Measurements from ENCODE around the gene TMCO6.
"Not testable (repeated sequence)": the region's sequence is repeated elsewhere in the genome, so short reads cannot be mapped to it uniquely, and the experiment has no call there.

The TMCO6 gene

GRCh38 chr5:140630292-140631035, 8.8 kb upstream of the TMCO6 start:
- DNase-seq (ENCODE audit: low read depth in 2 of 2), result no peak

DNA sequence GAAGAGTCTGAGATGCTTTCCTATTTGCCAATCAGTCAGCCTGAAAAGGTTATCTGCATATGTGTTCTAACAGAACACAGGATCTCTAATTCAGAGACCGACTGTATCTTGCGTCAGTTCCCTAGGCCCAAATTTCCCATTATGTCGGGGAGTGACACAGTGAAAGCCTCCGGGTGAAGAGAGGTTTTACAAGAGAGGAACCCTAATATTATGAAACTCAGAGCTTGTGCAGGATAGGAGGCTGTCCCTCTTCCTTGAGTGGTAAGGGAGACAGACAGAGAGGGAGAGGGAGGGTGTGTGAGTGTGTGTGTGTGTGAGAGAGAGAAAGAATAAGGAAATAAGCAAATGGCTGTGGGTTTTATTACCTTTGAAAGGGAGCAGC, 8.2 kb upstream of the TMCO6 start:
- DNase-seq (ENCODE audit: low read depth in 2 of 2), result no peak

- no peak for DNase-seq (ENCODE audit: low read depth in 2 of 2)
These were observed 7.4 kb upstream of the TMCO6 start for GRCh38 chr5:140631831-140632365.

- peak in 1 of 2 donors; percentile 23 for DNase-seq (ENCODE audit: low read depth in 2 of 2)
These were observed 6.8 kb upstream of the TMCO6 start for GRCh38 chr5:140632366-140633020.

GRCh38 chr5:140633021-140633471, 6.2 kb upstream of the TMCO6 start, which contains the start of gene CD14:
Gene CD14 (minus strand): TSS chr5:140633175. CDS start chr5:140633071, 104 bp downstream.
- DNase-seq (ENCODE audit: low read depth in 2 of 2), result no peak

GRCh38 chr5:140633501-140633900, 5.8 kb upstream of the TMCO6 start:
- DNase-seq (ENCODE audit: low read depth in 2 of 2), result no peak

DNA sequence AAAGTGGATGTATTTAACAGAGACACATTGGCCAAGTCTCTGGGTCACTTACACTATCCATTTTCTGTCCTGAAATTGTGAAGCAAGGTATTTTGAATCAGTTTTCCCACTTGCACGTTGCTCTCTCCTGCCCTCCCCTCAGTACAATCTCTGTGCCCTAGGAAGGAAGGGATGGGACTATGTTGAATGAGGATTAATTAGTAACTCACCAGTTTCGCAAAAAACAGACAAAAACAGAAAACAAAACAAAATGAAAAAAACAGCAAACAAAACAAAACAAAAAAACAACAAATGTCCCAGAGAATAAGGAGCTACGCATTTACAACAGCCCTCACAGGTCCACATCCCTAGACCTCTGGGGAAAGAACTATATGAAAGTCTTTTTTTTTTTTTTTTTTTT, 5.1 kb upstream of the TMCO6 start:
- no peak for DNase-seq (ENCODE audit: low read depth in 2 of 2)

DNA sequence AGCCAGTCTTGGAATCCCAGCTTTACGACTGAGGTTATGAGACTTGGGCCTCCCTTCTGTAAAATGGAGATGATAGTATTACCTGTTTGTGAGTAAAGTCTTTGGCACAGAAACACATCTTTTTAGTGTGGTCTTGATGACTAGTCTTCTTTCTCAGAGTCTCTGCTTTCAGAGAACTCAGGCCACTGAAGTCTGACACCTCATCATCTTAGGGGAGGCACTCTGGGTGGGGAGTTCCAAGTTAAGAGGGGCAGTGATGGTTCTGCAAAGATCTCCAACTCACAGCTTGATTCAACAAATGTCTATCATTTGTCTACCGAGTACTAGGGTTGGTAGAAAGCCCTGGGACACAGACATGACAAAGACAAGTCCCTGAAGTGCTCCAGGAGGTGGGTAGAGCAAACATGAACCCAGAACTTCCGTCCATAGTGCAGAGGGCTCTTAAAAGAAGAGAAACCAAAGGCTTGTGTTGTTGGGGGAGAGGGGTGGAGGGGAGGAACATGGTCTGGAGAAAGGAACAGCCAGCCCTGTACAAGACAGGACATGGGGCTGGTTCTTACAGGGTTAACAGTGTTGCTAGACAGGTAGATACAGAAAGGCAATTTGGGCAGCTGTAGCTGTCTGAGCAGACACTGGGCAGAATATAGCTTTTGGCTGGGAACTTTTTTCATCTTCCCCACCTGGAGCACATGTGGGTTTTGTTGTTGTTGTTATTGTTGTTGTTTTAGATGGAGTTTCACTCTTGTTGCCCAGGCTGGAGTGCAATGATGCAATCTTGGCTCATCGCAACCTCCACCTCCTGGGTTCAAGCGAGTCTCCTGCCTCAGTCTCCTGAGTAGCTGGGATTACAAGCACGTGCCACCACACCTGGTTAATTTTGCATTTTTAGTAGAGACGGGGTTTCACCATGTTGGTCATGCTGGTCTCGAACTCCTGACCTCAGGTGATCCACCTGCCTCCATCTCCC, 3.7 kb upstream of the TMCO6 start:
- no peak for DNase-seq (ENCODE audit: low read depth in 2 of 2)

DNA sequence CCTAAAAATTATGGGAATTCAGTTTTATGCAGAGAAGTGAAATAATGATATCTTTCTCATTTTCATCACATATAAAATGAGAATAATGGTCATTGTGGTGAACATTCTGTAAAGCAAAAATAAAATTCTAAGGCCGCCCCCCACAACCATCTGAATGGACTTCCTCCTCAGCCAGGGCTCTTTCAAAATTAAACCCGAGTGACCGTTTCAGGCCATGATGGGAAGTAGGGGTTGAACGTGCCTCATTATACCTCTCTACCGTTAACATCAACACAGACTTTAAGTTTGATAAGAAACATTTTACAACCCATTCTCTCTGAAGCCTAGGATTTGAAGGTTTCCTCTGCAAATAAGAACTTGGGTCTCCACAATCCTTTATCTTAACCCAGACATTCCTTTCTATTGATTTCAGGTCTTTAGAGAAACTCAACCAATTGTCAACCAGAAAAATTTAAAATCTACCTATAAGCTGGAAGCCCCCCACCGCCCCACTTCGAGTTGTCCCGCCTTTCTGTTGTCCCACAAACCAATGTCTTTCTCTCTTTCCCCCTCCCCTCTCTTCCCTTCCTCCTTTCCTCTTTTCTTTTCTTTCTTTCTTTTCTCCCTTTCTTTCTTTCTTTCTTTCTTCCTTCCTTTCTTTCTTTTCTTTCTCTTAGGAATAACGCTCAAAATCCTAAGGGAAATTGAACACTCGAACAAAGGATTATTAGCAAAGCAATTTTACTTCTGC, 1.7 kb upstream of the TMCO6 start:
- DNase-seq (ENCODE audit: low read depth in 2 of 2), result no peak

DNA sequence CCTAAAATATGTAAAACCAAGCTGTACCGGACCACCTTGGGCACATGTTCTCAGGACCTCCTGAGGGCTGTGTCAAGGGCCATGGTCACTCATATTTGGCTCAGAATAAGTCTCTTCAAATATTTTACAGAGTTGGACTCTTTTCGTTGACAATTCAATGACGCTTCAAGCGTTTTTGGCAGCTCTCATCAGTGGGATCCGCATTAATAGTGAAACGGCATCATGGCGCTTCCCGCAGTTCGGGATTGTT, 428 bp upstream of the TMCO6 start:
- not testable (repeated sequence) for DNase-seq (ENCODE audit: low read depth in 2 of 2)

DNA sequence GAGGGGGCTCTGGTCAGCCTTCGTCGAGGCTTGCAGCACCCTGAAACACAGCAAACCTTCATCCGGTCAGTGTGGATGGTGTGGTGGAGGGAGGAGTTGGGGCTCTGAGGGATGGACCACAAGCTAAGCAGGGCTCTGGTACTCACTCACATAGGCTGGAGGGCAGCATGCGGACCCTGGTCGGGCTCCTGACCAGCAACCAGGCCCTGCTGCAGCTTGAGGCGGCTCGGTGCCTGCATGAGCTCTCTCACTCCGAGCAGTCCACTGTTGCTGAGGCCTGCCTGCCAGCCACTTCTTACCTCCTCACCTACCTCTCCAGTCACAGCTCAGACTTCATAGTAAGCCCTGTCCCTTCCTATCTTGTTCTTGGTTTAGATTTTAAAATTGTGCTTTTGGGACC, 2.5 kb downstream of the TMCO6 start:
- no peak for DNase-seq (ENCODE audit: low read depth in 2 of 2)

DNA sequence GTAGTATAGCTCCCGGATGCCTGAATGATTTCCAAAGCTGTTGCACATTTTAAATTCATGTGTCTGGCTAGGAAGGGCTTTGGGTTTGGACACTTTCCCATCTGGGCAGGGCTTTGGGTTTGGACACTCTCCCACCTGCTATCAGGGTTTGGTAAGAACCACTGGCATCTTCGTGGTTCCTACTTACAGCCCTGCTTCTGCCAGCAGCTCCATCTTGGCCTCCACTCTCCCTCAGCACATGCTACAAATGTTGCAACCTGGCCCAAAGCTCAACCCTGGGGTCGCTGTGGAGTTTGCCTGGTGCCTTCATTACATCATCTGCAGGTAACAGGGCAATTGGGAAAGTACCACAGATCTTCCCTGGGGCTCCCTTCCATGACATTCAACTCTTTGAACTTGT, 3.5 kb downstream of the TMCO6 start:
- no peak for DNase-seq (ENCODE audit: low read depth in 2 of 2)

DNA sequence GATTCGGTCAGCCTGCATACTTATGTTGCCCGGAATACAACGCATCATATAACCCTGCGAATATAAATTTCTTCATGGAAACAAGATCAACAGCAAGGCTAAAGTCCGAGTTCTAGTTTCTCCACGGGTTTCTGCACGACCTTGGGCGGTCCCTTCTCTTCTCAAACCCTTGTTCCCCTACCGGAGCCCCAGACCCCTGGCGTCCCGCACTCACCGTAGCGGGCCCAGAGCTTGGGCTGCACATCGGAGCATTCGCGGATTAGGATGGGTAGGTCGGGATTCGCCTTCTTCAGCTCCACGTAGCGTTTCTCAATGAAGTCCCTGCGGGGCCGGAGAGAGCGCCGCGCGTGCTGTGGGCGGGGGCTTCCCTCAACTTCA, 7.8 kb downstream of the TMCO6 start:
- DNase-seq (ENCODE audit: low read depth in 2 of 2), result no peak

DNA sequence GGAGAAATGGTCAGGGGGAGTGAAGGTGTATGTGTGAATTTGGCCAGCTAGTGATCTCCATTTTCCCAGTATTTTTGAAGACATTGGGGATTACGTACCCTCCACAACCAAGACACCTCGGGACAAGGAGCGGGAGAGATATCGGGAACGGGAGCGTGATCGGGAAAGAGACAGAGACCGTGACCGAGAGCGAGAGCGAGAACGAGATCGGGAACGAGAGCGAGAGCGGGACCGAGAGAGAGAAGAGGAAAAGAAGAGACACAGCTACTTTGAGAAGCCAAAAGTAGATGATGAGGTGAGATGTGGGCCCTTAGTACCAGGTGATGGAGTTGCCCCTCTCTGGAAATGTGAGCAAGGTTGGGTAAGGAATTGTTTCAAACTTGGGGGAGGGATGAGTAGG, 19.6 kb downstream of the TMCO6 start:
- no peak for DNase-seq (ENCODE audit: low read depth in 2 of 2)

- DNase-seq (ENCODE audit: low read depth in 2 of 2), result not testable (repeated sequence)
These were observed 21.1 kb downstream of the TMCO6 start for GRCh38 chr5:140660371-140660770.

GRCh38 chr5:140664030-140664358, 24.7 kb downstream of the TMCO6 start:
- no peak for DNase-seq (ENCODE audit: low read depth in 2 of 2)

DNA sequence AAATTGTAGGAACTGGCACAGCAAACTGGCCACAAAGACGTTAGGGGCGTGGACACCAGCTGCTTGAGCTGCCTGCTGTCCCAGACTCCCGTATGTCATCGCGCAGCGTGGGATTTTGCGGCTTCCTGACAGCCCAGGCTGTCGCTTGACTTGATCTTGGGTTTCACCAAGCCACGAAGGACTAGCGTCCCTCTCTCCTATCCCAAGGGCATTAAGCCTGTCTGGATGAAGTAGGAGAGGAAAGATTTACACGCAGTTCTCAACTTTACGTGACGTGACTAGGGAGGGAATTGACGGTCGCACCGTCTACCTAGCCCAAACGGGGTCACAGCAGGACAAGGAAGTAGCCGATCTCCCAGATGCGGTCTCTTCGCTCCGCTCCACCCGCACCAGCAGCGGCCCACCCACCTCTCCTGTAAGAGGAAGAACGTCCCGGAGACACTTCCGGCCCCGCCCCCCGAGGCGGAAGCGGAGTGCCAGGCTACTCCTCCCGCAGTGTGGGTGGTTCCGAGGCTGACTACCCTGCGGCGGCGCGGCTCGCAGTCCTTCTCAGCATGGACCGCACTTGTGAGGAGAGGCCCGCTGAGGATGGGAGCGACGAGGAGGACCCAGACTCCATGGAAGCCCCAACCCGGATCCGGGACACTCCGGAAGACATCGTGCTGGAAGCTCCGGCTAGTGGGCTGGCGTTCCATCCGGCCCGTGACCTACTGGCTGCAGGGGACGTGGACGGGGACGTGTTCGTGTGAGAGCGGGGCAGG, 25.3 kb downstream of the TMCO6 start, which contains the start of gene WDR55:
WDR55 (plus strand) TSS at position 546 of the 761 bp plus-strand sequence; CDS start at position 555, 9 bp downstream.
- DNase-seq (ENCODE audit: low read depth in 2 of 2), result peak; percentile 91

DNA sequence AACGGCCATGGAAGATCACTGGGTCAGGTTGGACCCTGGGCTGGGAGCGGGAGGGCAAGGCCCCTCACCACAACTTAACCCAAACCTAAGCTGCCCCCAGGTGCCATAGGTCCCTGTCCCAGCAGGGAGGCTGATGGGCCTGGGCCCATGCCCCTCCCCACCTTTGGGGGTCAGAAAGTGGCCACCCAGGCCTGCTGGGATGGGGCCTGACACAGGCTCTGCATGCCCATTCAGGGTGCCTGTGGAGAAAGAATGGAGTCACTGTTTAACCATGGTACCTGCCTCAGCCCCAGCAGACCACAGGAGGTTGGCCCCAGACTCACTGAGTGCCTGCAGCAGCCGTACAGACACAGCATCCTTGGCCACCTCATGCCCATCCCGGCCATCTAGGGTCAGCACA, 31.8 kb downstream of the TMCO6 start:
- DNase-seq (ENCODE audit: low read depth in 2 of 2), result not testable (repeated sequence)

DNA sequence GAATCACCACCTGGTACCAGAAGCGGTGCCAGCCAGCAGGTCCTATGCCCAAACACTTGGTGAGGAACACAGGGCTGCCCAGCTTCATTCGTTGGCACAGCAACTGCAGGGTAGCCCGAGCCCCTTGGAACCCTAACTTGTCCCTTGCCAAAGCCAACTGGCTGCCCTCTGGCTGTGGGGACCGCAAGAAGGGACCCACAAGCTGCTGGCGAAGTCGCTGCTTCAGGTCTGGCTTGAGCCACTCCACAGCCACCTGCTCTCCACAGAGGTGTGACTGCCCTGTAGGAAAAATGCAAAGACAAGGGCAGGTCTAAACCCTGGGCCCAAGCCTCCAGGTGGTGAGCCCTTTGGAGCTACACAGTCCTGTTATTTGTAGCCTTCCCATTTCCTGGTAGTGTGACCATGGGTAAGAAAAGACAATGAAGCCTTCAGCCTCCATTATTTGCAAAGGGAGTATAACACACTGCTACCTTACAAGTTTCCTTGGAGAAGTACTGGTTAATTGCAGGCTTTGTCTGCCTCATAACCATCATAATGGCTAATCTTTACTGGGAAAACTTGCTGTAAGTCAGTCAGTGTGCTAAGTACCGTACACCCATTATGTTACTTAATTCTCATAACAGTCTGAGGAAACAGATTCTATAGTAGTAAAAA, 32.3 kb downstream of the TMCO6 start:
- no peak for DNase-seq (ENCODE audit: low read depth in 2 of 2)

DNA sequence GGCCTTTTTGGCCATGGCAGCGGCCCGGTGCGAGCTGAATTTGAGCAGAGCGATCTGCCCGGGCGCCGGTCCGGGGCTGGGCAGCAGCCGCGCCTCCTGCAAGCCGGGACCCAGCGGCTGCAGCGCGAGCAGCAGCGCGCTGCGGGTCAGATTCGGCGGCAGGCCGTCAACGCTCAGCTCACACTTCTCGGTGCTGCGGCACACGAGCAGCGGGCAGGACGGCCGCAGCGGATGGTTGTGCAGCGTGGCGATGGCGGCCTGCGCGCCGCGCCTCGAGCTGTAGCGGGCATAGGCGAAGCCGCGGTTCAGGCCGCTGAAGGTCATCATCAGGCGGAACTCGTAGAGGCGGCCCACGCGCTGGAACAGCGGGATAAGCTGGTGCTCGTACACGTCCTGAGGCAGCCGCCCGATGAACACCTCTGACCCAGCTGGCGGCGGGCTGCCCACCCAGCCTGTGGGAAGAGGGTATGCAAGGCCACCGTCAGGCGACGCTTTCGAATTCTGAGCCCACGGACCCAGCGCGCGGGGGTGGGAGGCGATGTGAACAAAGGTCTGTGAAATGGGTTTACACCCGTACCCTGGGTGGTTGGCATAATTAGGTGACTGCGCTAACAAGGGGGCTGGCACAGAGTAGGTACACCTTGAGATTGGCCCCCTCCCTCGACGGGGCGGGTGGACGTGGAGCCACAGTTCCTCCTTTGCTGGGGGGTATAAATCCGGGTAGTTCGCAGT, 33.4 kb downstream of the TMCO6 start:
- DNase-seq (ENCODE audit: low read depth in 2 of 2), result no peak
